ENCODE results near the gene ZNF544. TPM values are rescaled to one million over a fixed set of nuclear protein-coding genes. Genes with fewer than 3 reads are reported as not detected.

The ZNF544 gene
- total RNA-seq, 1 donor from 2014 or later: 20.1 TPM

DNA sequence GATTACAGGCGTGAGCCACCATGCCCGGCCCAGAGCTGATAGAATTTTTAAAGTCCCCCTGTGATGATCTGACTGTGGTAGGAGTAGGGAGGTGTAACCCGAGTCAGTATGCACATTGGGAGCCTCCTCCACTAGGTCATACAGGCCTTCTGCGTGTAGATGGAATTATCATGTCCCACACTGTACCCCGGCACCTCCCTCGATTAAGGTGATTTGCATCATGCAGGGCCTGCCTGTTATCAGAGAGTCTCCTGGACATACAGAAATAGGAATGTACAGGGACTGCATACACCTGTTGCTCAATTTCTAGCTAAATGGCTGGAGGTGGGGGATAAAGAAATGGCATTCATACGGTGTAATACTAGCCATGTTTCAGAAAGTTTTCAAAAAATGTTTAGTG is 75.5 kb downstream of the ZNF544 start:
- Histone ChIP-seq H3K9me3 (no peaks in the 10 kb centered on the region), H3K4me1 (peaks cover 15% of the 10 kb centered on the region), H3K27ac (no peak overlapping the region), H3K27me3 (no peaks in the 10 kb centered on the region), H3K4me3 (peak overlapping the region in 1 of 2 donors; percentile 91), H3K36me3 (peaks cover 0 to 13% of the 10 kb centered on the region in 2 donors)
- intact Hi-C loops (cut with DNase I): no loop called here
- TF ChIP-seq, protein P1, sequence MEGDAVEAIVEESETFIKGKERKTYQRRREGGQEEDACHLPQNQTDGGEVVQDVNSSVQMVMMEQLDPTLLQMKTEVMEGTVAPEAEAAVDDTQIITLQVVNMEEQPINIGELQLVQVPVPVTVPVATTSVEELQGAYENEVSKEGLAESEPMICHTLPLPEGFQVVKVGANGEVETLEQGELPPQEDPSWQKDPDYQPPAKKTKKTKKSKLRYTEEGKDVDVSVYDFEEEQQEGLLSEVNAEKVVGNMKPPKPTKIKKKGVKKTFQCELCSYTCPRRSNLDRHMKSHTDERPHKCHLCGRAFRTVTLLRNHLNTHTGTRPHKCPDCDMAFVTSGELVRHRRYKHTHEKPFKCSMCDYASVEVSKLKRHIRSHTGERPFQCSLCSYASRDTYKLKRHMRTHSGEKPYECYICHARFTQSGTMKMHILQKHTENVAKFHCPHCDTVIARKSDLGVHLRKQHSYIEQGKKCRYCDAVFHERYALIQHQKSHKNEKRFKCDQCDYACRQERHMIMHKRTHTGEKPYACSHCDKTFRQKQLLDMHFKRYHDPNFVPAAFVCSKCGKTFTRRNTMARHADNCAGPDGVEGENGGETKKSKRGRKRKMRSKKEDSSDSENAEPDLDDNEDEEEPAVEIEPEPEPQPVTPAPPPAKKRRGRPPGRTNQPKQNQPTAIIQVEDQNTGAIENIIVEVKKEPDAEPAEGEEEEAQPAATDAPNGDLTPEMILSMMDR (IDR thresholded peaks at IDR 0.05): no peak
- no peak for TF ChIP-seq POLR2A (IDR thresholded peaks at IDR 0.05)
- no peak for TF ChIP-seq POLR2AphosphoS5 (IDR thresholded peaks at IDR 0.05; ENCODE audit: insufficient read depth in 1 of 2, low read depth in 1 of 2)
- no peak for DNase-seq (ENCODE audit: extremely low spot score in 2 of 2)

DNA sequence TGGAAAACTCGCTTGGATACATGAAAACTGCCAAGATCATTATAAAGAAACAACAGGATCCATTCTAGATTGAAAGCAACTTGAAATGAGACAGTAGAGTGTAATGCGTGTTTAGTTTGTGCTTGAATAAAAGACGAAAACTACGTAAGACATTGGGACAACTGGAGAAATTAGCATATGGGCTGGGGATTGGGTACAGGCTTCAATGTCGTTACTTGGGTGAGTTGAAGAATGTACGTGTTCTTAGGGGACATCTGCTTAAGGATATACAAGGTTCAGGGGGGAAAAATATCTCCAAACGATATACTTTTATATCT is 76.0 kb downstream of the ZNF544 start:
- no peaks in the 10 kb centered on the region for H3K9me3 ChIP-seq
- peak overlapping the region; percentile 89 to 91 for H3K4me3 ChIP-seq
- peak overlapping the region; percentile 82 for H3K27ac ChIP-seq
- DNase-seq (ENCODE audit: extremely low spot score in 2 of 2): no peak
- no peaks in the 10 kb centered on the region for H3K27me3 ChIP-seq
- H3K36me3 ChIP-seq: peaks cover 0 to 13% of the 10 kb centered on the region in 2 donors
- intact Hi-C loops (cut with DNase I): no loop called here
- TF ChIP-seq POLR2A (IDR thresholded peaks at IDR 0.05): no peak
- TF ChIP-seq, protein P1 (IDR thresholded peaks at IDR 0.05): no peak
- TF ChIP-seq POLR2AphosphoS5 (IDR thresholded peaks at IDR 0.05; ENCODE audit: insufficient read depth in 1 of 2, low read depth in 1 of 2): no peak
- peaks cover 15% of the 10 kb centered on the region for H3K4me1 ChIP-seq

DNA sequence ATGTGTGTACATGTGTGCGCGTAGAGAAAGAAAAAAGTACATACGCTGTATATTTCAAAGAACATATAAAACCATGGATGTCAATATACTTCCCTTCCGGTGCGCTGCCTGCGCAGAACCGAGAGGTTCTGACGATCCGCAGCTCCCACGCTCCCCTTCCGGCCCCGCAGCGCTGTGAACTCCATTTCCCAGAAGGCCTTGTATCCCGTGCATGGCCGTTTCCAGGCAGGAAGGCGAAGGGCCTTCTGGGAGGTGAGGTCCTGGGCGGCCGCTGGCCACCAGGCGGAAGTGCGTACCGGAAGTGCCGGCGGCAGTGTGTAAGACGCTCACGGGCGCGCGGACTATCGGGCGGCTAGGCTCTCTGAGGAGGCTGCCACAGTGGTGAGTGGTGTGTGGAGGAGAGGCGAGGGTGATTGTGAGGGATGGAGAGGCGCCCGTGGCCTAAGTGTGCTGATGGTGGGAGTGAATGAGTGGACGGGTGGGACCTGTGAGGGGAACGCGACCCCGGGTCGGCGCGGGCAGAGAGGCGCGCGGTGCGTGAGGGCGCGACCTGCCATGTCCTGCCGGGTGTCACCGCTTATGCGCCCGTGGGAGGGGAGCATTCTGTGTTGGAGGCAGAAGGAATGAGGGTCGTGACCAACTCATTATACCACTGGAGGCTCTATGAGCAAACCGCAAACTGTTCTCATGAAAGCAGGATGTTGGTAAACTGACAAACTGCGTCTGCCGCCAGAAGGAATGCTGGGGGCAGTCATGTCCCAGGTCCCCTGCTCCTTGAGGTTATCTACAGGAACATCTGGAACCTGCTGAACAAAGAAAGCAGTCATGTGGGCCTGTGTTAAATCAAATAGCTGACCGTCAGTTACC is 76.6 kb downstream of the ZNF544 start, which contains the start of gene ERVK3-1:
Gene ERVK3-1, plus strand, starts transcription at position 313 of the 867 bp plus-strand sequence. CDS start 6,792 bp downstream, outside the sequence.
- DNase-seq (ENCODE audit: extremely low spot score in 2 of 2): peak in 1 of 2 donors; percentile 97
- no peaks in the 10 kb centered on the region for H3K27me3 ChIP-seq
- peaks cover 15% of the 10 kb centered on the region for H3K4me1 ChIP-seq
- peak within 1 kb of the TSS; percentile 82 for H3K27ac ChIP-seq
- TF ChIP-seq, protein P1 (IDR thresholded peaks at IDR 0.05): peak in 2 of 3 experiments; percentile 21 to 52
- peak in 1 of 2 donors; percentile 75 for TF ChIP-seq POLR2A (IDR thresholded peaks at IDR 0.05)
- peak; percentile 98 to 100 for TF ChIP-seq POLR2AphosphoS5 (IDR thresholded peaks at IDR 0.05; ENCODE audit: insufficient read depth in 1 of 2, low read depth in 1 of 2)
- peak within 1 kb of the TSS; percentile 89 to 91 for H3K4me3 ChIP-seq
- intact Hi-C loops (cut with DNase I): no loop called here
- no peaks in the 10 kb centered on the region for H3K9me3 ChIP-seq
- H3K36me3 ChIP-seq: peaks cover 0 to 9% of the 10 kb centered on the region in 2 donors

DNA sequence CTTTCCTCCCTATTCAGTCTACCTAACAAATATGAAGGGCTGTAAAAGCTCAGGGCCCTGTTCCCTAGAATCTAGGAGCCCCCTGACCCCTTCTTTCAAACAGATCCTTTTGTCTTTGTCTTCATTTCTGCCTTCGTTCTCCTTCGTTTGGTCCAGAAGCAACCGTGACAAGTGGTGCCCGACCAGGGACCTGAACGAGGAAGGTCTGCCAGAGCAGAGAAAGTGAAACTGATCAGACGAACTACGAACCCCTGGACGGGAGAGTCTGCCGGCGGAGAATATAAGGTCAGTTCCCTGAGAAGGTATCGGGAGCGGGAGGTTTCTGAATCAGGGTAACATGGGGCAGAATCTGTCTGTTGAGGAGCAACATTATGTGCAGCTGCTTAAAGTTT is 77.2 kb downstream of the ZNF544 start:
- Histone ChIP-seq H3K36me3 (peaks cover 0 to 2% of the 10 kb centered on the region in 2 donors), H3K4me3 (peak overlapping the region; percentile 89 to 91), H3K9me3 (no peaks in the 10 kb centered on the region), H3K27ac (no peak overlapping the region), H3K27me3 (no peaks in the 10 kb centered on the region), H3K4me1 (peaks cover 15% of the 10 kb centered on the region)
- DNase-seq (ENCODE audit: extremely low spot score in 2 of 2): no peak
- TF ChIP-seq, protein P1 (IDR thresholded peaks at IDR 0.05): no peak
- no peak for TF ChIP-seq POLR2A (IDR thresholded peaks at IDR 0.05)
- no peak for TF ChIP-seq POLR2AphosphoS5 (IDR thresholded peaks at IDR 0.05; ENCODE audit: insufficient read depth in 1 of 2, low read depth in 1 of 2)
- intact Hi-C loops (cut with DNase I): no loop called here

DNA sequence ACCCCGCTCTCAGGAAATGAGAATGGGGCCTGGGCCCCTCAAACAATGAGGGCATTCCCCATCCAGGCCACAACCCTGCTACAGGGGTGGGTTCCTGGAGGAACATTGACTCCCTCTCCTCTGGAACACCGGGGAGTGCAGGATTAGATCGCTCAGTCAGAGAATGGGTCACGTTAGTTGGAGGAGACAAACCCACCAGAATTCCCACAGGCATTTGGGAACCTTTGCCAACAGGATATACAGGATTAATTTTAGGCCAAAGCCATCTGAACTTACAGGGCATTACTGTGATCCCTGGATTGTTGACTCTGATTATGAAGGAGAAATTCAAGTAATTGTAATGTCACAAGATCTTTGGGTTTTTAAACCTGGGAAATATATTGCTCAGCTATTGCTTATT is 79.0 kb downstream of the ZNF544 start:
- intact Hi-C loops (cut with DNase I): loop anchor here (1.0 kb wide), 1 partner anchor 27 kb away; no protein-coding TSS in a partner anchor
- Histone ChIP-seq H3K27me3 (no peaks in the 10 kb centered on the region), H3K9me3 (no peaks in the 10 kb centered on the region), H3K4me3 (no peak overlapping the region), H3K4me1 (peaks cover 15% of the 10 kb centered on the region), H3K27ac (no peak overlapping the region), H3K36me3 (peaks cover 0 to 16% of the 10 kb centered on the region in 2 donors)
- TF ChIP-seq, protein P1 (IDR thresholded peaks at IDR 0.05): no peak
- TF ChIP-seq POLR2A (IDR thresholded peaks at IDR 0.05): no peak
- TF ChIP-seq POLR2AphosphoS5 (IDR thresholded peaks at IDR 0.05; ENCODE audit: insufficient read depth in 1 of 2, low read depth in 1 of 2): no peak
- DNase-seq (ENCODE audit: extremely low spot score in 2 of 2): no peak
